ENCODE data around the gene SC5D.

Gene SC5D

GRCh38 chr11:121348220-121348875, 55.8 kb downstream of the SC5D start:
- ChIA-PET POLR2A (ENCODE audit: low non-redundant PET) (no interaction called here), CTCF (no interaction called here)
- DNase-seq (ENCODE audit: low spot score) = no peak
- TF ChIP-seq CTCF (conservative IDR thresholded peaks at IDR 0.05; ENCODE audit: low read depth) = no peak
- H3K27ac ChIP-seq = no peak overlapping the region

GRCh38 chr11:121349790-121350189, 57.2 kb downstream of the SC5D start:
- no peak overlapping the region for H3K27ac ChIP-seq
- DNase-seq (ENCODE audit: low spot score) = no peak
- no peak for TF ChIP-seq CTCF (conservative IDR thresholded peaks at IDR 0.05; ENCODE audit: low read depth)
- ChIA-PET POLR2A (ENCODE audit: low non-redundant PET) (no interaction called here), CTCF (no interaction called here)

- POLR2A ChIA-PET (ENCODE audit: low non-redundant PET) = no interaction called here
- TF ChIP-seq CTCF (conservative IDR thresholded peaks at IDR 0.05; ENCODE audit: low read depth) = no peak
- H3K27ac ChIP-seq = no peak overlapping the region
- no peak for DNase-seq (ENCODE audit: low spot score)
- CTCF ChIA-PET = no interaction called here
Observed at GRCh38 chr11:121350314-121351082, 57.9 kb downstream of the SC5D start.

- no peak for DNase-seq (ENCODE audit: low spot score)
- CTCF ChIA-PET = no interaction called here
- no peak for TF ChIP-seq CTCF (conservative IDR thresholded peaks at IDR 0.05; ENCODE audit: low read depth)
- POLR2A ChIA-PET (ENCODE audit: low non-redundant PET) = no interaction called here
- no peak overlapping the region for H3K27ac ChIP-seq
Observed at GRCh38 chr11:121351083-121351630, 58.6 kb downstream of the SC5D start.

- CTCF ChIA-PET = interaction anchor here (0.6 kb wide), 1 partner anchor 260 kb away, joined by 3 read pairs; no protein-coding TSS in a partner anchor
- DNase-seq (ENCODE audit: low spot score) = no peak
- H3K27ac ChIP-seq = no peak overlapping the region
- POLR2A ChIA-PET (ENCODE audit: low non-redundant PET) = no interaction called here
- TF ChIP-seq CTCF (conservative IDR thresholded peaks at IDR 0.05; ENCODE audit: low read depth) = no peak
Observed at GRCh38 chr11:121352251-121352891, 59.8 kb downstream of the SC5D start.

GRCh38 chr11:121354192-121354591, 61.6 kb downstream of the SC5D start:
- ChIA-PET CTCF (no interaction called here), POLR2A (ENCODE audit: low non-redundant PET) (no interaction called here)
- no peak for DNase-seq (ENCODE audit: low spot score)
- no peak for TF ChIP-seq CTCF (conservative IDR thresholded peaks at IDR 0.05; ENCODE audit: low read depth)
- H3K27ac ChIP-seq = no peak overlapping the region
